GM18517 (cell line): ENCODE data around the gene HOXC10.

Experiments
- ATAC-seq: cut with Tn5 transposase; IDR thresholded peaks from one replicate; pipeline ENCODE4 v1.9.1; 2021; ENCODE audit warnings: mild to moderate bottlenecking, moderate library complexity; ENCODE audit not compliant: unreplicated experiment

The HOXC10 gene

DNA sequence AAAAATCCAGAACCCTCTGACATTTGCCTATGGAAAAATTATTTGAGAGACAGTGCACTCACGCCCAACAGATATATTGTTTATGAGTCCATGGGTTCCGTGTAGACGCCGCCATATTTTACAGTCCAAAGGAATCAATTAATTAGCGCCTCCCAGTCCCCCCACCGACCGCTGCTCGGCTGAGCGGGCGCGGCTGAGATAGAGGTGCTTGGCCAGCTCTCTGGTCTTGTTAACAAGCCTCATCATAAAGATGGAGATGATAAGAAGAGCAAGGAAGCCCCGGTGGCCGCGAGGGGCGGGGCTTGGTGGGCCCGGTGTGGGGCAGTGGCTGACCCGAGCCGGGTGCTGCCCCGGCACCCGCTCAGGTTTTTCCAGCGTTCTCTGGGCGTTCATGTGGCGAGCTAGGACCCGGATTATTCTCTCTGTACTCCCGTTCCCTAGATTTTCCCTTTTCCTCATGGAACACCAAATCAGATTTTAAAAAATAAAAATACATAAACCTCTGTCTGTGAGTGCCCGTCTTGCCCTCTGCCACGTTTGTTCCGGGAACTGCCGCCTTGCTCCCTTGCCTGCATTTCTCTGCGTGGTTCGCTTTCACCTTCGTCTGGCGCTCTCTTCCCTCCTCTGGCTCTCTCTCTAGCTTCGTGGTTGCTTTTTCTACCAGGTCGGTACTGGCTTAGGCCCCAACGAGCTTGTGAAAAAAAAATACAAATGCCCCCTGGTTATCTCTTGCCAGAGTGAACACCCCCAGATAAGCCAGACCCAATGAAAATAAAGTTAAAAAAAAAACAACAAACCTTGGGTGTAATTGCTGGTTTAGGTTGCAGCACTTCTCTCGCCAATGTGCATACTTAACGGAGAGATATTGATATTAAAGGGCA lies 21.3 kb upstream of the HOXC10 start:
- ATAC-seq: no peak

DNA sequence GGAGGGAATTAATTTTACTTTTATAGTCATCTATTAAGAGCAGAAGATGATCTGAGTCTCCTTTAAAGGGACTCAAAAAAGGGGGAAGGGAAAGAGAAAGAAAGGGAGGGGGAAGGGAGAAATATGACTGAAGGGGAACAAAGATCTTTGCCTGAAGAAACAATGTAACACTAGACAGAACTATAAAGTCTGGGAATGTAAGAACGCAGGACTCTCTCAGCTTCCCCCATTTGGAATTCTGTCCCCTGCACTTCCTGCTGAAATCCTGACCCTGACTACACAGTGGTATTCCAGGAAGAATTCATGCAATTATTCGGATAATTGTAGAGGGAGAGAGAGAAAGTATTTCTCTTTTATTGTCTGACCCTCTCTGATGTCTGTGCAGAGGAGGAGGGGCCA lies 20.6 kb upstream of the HOXC10 start:
- ATAC-seq: no peak

DNA sequence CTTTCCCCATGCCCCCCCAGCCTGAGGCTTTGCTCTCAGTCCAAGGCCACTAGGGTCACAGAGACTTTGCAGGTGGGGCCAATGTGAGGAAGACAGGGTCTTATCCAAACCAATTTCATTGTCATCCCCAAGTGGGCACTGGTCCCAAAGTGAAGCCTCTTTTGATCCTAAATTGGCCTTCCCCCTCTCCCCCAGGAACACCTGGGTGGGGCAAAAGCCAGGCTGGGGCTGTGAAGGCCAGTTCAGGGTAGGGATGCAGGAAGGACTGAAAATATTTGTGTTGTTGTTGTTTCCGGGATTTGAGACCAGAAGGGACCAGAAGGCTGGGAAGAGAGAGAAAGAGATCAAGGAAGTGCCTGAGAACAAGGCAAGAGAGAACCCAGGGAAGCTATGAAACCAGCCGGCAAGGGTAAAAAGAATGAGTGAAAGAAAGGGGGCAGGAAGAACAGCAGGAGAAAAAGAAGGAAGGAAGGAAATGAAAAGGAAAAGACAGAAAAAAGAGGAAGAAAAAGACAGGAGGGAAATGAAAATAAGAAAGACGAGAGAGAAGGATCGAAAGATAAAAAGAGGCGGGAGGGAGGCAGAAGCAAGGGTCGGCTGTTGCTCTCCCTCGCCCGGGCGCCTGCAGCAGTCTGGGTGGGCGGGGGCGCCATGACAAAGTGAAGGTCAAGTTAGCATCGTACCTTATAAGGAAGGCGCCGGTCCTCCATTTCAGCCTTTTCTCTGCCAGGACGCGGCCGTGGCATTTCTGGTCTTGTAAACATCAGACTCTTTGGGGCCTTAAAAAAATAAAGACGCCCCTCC lies 19.5 kb upstream of the HOXC10 start:
- ATAC-seq: no peak

DNA sequence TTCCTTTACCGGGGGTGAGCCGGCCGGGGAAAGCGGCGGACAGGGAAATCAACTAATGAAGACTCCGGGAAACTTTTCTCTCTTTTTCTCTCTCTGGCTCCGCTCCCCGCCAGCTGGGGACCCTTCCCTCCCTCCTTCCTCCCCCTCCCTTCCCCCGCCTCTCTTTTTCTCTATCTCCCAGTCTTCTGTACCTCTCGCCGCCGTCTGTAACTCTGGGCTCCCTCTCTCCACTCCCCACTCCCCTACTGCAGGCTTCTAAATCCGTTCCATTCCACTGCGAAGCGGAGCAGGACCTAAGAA lies 18.9 kb upstream of the HOXC10 start:
- ATAC-seq: no peak

DNA sequence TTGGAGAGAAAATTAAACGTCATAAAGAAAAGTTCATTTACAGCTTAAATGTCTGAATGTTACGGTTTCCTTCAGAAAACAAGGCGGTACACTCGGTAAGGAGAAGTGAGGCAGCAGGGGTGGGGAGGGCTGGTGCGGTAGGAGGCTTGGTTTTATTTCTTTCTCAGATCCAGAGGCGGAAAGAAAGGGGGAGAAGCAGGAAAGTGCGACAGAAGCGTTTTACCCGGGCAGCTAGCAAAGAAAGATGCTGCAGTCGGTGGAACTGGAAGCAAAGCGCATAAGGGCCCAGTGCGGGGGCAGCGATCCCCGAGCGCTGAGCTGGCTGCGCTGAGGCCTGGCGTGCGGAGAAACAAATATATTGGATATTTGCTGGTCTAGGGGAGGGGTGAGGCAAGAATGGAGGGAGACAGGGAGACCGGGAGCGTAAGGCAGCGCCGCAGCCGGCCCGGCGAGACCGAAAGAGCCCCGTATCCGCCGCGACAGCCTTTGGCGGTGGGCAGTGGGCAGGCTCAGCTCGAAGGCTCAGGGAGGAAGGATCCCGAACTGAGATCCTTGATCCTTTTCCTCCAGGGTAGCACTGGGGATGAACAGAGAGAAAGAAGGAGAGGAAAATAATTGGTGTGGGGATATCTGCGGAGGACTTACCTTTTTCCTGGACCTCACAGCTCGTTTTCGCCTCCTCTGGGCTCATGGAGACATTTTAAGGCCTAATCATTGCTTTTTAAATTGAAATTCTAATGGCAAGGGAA lies 18.4 kb upstream of the HOXC10 start:
- ATAC-seq: no peak

DNA sequence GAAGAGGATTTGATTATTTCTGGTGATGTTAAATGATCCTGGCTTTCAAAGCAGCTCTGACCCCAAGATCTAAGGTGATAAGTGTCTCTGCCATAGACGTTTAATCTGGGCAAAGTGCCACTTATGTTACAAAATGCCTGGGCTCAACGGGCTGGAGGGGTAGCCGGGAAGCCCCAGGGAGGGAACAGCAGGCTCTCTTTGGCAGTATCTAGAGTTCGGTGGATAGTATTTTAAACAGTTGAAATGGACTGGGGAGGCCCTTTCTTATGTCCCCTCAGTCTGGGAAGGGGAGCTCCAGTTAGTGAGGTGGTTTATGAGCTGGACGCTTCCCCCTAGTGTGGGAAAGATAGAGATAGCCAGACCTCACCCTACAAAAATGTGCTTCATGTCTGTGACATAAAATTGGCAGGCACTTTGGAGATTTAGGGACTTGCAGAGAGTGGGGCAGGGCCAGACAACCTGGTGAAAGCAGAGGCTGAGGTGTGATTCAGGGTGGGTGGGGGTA lies 17.5 kb upstream of the HOXC10 start:
- no peak for ATAC-seq

DNA sequence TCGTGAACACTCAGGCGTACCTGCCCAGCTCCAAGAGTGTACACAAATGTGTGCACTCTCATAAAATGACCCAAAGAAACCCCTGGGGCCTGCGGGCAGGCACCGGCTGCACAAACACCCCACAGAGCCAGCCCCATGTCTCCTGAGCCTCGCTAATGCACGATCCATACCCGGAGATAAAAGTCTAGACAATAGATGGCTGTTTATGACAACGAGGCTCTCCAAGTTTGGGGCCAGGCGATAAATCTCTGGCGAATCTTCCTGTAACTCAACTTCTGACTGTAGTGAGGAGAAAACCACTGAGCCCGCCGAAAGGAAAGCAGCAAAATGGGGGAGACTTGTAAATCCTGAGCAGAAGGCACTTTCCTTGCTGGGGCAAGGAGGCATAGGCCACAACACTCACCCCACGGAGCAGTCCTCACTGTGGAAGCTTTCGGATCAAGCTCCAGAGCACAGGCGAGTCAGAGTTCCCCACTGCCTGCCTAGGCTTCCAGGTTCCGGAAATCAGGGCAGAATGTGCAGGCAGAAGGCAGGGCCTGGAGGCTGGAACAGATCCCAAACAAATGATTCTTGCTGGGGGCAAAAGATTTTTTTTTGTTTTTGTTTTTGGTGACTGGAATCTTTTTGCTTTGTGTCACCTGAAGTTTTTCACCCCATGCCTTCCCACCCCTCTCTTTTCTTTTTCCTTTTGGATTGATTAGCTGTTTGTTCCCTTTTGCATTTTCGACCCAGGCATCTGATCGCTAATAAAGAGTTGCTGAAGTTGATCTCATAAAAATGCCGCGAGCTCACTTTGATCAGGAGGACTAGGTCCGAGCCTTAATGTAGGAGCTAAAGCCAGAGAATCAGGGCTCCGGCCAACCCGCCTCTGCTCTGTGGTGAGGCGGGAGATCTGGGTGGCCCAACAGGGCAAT lies 16.5 kb upstream of the HOXC10 start:
- no peak for ATAC-seq

DNA sequence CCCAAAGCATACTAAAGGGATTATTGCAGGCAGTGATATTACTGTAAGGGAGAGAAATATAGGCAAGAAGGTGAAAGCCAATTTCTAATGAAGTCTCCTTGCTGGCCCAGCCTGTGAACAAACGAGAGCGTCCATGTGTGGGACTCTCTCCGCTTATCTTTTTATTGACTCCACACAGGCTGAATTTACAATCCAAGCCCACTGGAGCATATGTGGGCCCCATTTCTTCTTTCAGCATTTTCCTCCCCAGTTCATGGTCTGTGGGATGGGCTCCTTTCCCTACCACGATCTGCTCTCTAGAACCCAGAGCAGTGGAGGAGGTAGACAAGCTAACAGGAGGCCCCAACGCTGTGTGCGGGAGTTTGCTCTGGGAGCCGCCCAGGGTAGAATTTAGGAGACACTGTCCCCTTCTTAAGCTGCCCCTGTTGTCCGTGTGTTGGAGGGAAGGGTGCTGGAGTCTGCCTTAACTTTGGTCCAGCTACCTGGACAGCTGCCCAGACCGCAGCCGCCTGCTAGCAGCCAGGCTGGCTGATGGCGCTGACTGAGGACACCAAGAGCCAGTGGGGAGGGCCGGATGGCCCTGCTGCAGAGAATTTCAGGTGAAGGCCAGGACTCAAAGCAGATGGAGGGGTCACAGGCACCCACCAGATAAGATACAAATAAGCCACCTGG lies 15.2 kb upstream of the HOXC10 start:
- no peak for ATAC-seq

DNA sequence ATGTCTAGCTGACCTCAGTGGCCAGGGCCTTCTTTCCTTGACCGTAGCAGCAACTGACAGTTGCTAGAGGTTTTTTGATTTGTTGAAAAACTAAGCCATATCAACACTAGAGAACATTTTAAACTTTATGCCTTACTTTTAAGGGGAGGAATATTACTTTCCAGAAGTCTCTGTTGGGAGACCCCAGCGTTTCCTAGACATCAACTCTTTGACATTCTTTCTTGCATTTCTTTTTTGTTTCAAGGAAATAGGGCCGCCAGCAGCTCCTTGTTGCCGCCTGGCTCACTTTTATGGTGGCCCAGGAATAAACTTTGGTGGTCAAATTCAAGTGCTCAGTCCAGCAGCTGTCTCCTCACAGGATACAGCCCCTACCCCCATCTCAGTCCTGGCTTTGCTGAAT lies 14.5 kb upstream of the HOXC10 start:
- no peak for ATAC-seq

DNA sequence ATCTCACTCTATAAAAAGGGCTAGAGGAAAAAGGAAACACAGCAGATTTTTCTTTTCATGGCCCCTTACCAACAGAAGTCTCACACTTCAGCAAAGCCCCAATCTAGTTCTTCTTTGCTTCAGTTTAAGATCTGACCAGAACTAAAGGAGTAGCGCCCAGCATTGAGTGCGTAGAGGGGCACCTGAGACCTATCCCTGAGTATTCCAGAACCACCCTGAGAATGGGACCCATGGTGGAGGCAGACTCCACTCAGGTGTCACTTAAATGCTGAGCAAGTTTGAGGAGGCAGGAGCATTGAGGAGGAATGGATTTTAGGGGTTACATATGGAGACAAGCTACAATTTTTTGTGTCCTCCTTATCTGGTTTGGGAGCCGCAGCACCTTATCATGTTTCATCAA lies 13.8 kb upstream of the HOXC10 start:
- no peak for ATAC-seq

DNA sequence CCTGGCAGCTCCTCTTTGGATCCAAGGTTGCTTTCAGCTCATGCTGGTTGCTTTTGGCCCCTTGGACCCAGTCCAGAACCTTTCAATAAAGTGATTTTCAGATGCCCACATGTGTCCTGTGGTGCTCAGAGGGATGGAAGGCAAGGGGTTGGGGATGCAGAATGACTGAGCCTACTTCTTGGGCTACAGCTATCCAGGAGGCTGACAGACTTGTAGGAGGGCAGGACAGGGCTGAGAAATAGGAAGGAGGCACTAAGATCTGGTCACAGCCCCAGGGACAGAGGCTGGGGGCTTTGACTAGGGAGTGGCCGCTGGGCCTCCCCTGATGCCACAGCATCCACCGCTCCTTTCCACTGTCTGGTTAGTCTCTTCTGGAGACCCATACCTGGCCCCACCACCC lies 13.3 kb upstream of the HOXC10 start:
- ATAC-seq: no peak

DNA sequence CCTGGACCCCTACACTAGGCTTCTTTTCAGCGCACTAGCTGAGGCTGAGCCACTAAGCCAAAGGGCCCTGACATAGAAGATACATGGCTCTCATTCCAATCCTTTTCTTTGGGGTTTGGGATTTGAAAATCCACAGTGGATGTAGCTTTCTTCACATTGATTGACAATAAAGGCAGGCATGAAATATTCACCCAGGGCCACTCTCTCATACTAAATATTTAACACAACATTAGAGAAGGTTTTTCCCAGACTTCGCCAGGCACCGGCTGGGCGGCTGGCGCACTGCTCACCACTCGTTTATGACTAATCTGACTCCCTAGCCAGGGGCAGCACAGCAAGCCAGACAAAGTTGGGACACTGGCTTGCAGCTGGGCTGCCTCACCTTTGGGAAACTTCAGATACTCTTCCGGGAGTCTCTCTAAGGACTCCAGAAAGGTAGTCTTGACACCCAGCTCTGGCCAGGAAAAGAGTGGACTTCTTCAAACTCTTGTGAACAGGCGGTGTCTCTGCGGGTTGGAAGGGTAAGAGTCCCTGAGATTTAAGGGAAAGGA lies 12.7 kb upstream of the HOXC10 start:
- ATAC-seq: no peak

DNA sequence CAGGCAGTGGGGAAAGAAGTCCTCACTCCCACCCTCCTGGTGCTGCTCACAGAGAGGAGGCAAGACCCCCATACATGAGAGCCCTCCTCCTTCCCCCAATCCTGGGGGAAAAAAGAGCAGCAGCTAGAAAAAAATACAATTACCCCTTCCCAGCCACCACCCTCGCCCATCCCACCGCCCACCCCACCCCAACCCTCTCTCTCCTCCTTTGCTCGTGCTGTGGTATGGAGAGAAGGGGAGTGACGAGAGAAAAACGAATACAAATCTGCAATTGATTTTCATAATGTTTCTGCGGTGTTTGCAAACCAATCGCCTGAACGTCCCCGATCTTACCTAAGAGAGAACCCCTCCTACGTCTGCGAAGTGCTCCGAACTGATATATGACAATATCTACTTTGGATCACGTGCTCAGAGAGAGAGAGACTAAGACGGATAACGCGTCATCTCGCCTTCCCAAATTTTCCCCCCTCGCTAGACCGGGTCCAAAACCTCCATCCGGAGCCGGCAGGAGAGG lies 12.2 kb upstream of the HOXC10 start, which contains the start of gene HOXC11:
HOXC11 (plus strand) TSS at position 405 of the 514 bp plus-strand sequence. CDS start 116 bp downstream, outside the sequence.
- no peak for ATAC-seq

DNA sequence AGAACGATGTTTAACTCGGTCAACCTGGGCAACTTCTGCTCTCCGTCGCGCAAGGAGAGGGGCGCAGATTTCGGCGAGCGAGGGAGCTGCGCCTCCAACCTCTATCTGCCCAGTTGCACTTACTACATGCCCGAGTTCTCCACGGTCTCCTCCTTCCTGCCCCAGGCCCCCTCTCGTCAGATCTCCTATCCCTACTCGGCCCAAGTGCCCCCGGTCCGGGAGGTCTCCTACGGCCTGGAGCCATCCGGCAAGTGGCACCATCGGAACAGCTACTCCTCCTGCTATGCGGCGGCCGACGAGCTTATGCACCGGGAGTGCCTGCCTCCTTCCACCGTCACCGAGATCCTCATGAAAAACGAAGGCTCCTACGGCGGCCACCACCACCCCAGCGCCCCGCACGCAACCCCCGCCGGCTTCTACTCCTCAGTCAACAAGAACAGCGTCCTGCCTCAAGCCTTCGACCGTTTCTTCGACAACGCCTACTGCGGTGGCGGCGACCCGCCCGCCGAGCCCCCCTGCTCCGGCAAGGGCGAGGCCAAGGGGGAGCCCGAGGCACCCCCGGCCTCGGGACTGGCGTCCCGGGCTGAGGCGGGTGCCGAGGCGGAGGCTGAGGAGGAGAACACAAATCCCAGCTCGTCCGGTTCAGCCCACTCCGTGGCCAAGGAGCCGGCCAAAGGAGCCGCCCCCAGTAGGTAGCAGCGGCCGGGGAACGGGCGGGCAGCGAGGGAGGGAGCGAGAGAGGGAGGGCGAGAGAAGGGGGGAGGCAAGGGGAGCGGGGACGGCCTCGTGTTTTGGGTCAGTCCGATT lies 11.5 kb upstream of the HOXC10 start:
- no peak for ATAC-seq

DNA sequence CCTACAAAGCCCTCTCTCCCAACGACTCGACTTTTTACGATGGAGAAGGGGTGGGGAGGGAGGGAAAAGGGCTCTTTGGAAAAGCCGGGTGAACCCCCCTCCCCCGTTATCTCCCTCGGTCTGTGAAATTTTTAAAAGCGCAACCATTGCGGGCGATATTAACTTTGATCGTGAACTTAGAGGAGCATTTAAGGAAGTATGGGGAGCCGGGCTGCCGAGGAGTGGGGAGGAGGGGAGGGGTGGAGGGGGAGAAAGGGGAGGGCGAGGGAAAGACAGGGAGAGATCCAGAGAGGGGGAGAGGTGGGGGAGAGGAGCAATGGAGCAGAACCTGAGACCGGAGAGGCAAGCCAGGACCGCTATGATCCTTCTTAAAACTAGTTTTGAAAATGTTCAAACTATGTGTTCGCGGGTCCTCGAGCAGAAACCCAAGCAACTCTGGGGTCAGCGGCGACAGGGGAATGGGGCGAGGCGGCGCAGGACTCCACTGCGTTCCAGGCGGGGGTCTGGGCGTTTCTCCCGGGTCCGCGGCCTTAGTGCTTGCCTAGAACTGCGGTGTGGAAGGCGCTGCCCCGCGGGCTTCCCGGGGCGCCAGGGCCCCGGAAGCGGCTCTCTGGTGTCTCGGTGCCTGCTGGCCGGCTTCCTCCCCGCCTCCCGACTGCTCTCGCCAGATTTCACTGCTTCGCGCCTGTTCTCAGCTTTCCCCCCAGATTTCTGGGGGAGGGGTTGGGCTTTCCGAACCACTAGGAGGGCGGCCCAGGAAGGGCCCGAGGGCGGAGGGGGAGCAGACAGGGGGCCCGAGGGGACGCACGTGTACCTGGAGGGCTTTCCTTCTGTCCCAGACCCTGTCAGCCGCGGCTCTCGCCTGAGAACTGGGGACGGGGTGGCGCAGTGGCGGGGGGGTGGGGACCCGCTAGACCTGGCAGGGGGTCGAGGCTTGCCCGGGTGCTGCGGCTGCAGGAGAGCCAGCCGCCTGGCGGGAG lies 10.6 kb upstream of the HOXC10 start, which contains the start of gene HOTAIR:
HOTAIR (minus strand) TSS at position 871 of the 980 bp plus-strand sequence.
- no peak for ATAC-seq

DNA sequence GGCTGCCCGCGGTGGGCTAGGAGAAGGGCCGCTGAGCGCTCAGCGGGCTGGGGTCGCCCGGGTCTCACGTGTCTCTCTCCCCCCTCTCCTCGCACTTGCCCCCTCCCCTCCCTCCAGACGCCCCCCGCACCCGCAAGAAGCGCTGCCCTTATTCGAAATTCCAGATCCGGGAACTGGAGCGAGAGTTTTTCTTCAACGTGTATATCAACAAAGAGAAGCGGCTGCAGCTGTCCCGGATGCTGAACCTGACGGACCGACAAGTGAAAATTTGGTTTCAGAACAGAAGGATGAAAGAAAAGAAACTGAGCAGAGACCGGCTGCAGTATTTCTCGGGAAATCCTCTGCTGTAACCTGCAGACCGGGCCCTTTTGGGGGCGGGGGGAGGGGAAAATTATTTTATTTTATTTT lies 9.9 kb upstream of the HOXC10 start:
- no peak for ATAC-seq
